Fibroblast of skin of right quadriceps (primary cell): ENCODE data around the gene DMAC2.
"Not testable (repeated sequence)": the region's sequence is repeated elsewhere in the genome, so short reads cannot be mapped to it uniquely, and the experiment has no call there.

Experiments
- DNase-seq: peaks from one replicate; pipeline ENCODE4 v3.0.0-alpha.2; 2013

DMAC2 gene

DNA sequence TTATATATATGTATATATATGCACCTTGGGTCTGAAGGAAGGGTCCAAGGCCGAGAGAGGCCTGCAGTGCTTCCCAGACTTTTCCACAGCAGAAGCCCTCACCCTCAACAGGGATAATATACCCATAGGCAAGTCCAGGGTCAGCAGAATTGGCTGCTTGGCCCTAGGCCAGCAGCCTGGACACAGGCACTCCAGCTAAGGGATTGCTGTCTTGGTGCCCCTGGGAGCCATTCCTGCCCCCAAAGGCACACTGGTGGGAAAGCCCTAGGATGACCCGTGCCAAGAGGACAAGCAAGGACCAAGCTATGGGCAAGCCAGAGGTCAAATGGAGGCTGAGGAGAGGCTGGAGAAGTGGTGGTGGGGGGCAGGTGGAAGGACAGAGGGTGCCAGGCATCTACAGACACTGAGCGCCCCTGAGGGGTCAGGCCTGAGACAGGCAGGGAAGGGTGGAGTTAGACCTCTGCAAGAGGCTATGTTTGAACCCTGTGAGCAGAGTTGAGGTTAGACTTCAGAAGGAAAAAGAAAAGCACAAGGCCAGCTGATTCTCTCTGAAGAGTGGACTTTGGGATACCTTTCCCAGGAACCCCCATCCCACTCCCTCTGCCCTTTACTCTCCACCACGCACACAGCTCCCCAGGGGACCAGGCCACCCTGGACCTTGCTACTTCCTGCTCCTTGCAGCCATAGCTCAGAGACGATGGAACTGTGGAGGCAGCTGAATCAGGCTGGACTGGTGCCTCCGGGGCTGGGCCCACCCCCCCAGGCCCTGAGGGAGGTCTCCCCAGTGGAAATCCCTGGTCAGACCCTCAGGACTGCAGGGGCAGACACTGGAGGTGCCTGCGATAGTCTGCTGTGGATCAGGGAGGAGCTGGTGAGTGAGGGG lies 3.0 kb upstream of the DMAC2 start, which contains the start of gene ERICH4:
TSS of gene ERICH4 (plus strand) at position 684 of the 883 bp plus-strand sequence. CDS start at position 698, 14 bp downstream.
- DNase-seq, result no peak

DNA sequence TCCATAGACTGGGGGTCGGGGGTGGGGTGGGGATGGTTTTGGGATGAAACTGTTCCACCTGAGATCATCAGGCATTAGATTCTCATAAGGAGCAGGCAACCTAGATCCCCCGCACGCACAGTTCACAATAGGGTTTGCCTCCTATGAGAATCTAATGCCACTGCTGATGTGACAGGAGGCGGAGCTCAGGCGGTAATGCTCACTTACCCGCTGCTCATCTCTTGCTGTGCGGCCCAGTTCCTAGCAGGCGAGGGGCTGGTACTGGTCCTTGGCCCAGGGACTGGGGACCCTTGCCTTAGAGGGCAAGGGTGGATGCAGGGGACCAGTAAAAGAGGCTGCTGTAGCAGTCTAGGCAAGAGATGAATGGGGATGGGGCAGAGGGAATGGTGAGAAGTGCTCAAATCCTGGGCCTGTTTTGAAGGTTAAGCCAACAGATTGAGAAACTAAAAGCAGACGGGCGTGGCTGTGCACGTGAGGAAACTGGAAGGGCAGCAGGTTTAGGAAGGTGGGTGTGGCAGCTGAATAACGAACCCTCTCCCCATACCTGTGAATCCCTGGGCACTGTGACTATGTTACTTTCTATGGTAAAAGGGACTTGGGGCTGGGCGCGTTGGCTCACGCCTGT lies 1.7 kb upstream of the DMAC2 start:
- no peak for DNase-seq

GRCh38 chr19:41437944-41438574 lies 1.7 kb downstream of the DMAC2 start:
- DNase-seq, result no peak

- no peak for DNase-seq
Observed at GRCh38 chr19:41436674-41436951, 3.1 kb downstream of the DMAC2 start.

DNA sequence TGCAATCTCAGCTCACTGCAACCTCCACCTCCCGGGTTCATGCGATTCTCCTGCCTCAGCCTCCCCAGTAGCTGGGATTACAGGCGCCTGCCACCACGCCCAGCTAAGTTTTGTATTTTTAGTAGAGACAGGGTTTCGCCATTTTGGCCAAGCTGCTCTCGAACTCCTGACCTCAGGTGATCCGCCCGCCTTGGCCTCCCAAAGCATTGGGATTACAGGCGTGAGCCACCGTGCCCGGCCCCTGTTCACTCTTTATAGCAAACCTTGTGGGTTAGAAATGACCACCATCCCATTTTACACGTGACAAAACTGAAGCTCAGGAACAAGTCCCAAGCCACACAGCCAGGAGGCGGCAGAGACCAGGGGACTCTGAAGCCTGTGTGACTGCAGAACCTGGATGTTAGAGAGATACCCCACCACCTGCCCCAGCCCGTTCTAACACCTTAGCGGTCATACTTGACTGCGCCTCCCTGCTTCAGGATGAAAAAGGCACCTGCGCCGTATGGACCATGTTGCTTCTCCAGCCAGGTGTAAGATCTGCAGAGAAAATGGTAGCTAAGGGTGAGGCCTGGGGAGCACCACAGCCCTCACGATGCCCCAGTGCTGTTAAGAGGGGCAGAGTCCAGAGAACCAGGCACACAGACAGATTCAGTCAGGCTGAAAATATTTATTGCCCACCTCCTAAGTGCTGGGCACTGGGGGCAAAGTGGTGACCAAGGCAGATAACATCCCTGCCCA lies 3.6 kb downstream of the DMAC2 start:
- DNase-seq, result no peak

GRCh38 chr19:41435376-41435775 lies 4.3 kb downstream of the DMAC2 start:
- DNase-seq, result not testable (repeated sequence)

DNA sequence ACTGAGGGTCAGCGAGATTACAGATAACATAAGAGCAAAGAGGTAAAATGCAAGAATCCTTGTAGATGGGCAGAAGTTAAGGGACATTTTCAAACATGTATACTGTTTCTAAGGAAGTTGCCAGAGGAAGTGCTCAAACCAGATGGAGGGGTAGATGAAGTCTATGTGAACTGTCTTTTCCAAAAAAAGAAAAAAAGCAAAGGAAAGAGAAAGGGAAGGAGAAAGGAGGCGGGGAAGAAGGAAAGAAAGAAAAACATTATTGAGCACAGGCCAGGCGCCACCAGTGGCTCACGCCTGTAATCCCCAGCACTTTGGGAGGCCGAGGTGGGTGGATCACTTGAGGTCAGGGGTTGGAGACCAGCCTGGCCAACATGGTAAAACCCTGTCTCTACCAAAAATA lies 5.3 kb downstream of the DMAC2 start:
- DNase-seq, result no peak

- no peak for DNase-seq
Observed at GRCh38 chr19:41433171-41433570, 6.5 kb downstream of the DMAC2 start.

GRCh38 chr19:41431426-41432386 lies 8.0 kb downstream of the DMAC2 start:
- DNase-seq, result no peak

GRCh38 chr19:41430922-41431321 lies 8.8 kb downstream of the DMAC2 start:
- no peak for DNase-seq

GRCh38 chr19:41428481-41428859 lies 11.2 kb downstream of the DMAC2 start:
- DNase-seq, result no peak

GRCh38 chr19:41427647-41428480 lies 11.8 kb downstream of the DMAC2 start:
- DNase-seq, result no peak

GRCh38 chr19:41426952-41427646 lies 12.6 kb downstream of the DMAC2 start, which contains the start of gene B3GNT8:
B3GNT8 (minus strand) TSS chr19:41427374; CDS start chr19:41426778, 596 bp downstream.
- DNase-seq, result peak; percentile 63

- no peak for DNase-seq
Observed at GRCh38 chr19:41426116-41426841, 13.4 kb downstream of the DMAC2 start.

- DNase-seq, result no peak
Observed at GRCh38 chr19:41425174-41426115, 14.3 kb downstream of the DMAC2 start.

GRCh38 chr19:41424335-41425173 lies 15.2 kb downstream of the DMAC2 start:
- DNase-seq, result no peak

GRCh38 chr19:41422955-41423354 lies 16.8 kb downstream of the DMAC2 start:
- DNase-seq, result no peak

DNA sequence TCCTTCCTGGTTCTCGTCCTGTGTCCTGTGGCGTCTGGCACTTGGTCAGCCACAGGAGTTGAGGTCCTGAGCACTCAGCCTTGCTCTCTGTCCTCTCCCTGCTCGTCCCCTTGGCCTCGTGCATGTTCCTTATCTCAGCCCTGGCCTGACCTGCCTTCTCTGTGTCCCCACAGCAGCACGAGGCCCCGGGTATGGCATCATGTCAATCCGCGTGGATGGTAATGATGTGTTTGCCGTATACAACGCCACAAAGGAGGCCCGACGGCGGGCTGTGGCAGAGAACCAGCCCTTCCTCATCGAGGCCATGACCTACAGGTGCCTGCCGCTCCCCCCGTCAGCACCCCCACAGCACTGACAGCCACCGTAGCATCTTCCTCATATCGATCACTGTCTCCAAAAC lies 17.3 kb downstream of the DMAC2 start:
- no peak for DNase-seq
